ENCODE measurements around the gene TSGA10IP. TPM values are rescaled to one million over a fixed set of nuclear protein-coding genes. Genes with fewer than 3 reads are reported as not detected.

TSGA10IP gene
- total and polyA plus RNA-seq, 10 of the 15 experiments (the other 5 are each of a cell fraction or from before 2014, with no cell fraction given), result not detected

DNA sequence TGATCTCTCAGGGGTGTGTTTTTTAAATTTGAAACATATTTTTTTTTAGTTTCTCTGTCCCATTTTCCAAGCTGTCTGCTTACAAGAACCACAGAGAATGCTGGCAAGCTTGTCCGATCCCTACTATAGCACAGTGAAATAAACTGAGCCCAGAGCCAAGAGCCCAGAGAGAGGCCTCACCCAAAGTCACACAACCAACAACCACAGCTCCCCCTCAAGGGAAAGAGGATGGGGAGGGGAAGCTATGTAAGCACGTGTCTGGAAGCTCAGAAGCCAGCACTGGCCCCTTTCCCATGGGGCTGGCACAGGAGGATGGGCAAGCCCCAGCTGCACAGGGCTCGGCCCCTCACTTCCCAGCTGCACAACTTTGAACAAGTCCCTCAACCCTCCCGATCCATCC is 13.0 kb downstream of the TSGA10IP start:
- H3K27ac ChIP-seq (ENCODE audit: control insufficient read depth, insufficient read depth), result no peak overlapping the region
- BruUV-seq (replicated peaks), result no TSS peak
- H3K4me3 ChIP-seq, result no peak overlapping the region
- no peaks in the 10 kb centered on the region for H3K36me3 ChIP-seq (ENCODE audit: control insufficient read depth in 2 of 2, insufficient read depth in 2 of 2, low read length in 1 of 2)
- FAIRE-seq (no peak), ATAC-seq (no peak), DNase-seq (ENCODE audit: low read depth, low spot score) (no peak)
- no peak overlapping the region for H3K9ac ChIP-seq (ENCODE audit: control insufficient read depth, insufficient read depth, low read length)
- peaks cover 22% of the 10 kb centered on the region for H3K79me2 ChIP-seq (ENCODE audit: control insufficient read depth, insufficient read depth, low read length)
- TF ChIP-seq, protein P1, sequence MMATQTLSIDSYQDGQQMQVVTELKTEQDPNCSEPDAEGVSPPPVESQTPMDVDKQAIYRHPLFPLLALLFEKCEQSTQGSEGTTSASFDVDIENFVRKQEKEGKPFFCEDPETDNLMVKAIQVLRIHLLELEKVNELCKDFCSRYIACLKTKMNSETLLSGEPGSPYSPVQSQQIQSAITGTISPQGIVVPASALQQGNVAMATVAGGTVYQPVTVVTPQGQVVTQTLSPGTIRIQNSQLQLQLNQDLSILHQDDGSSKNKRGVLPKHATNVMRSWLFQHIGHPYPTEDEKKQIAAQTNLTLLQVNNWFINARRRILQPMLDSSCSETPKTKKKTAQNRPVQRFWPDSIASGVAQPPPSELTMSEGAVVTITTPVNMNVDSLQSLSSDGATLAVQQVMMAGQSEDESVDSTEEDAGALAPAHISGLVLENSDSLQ (IDR thresholded peaks at IDR 0.05), result no peak
- TF ChIP-seq GATAD2B (conservative IDR thresholded peaks at IDR 0.05; ENCODE audit: low read depth) (no peak), RELA (IDR thresholded peaks at IDR 0.05; ENCODE audit: borderline replicate concordance, partially characterized antibody) (no peak)
- H3K27me3 ChIP-seq (replicated peaks in 1 of 2; ENCODE audit: control insufficient read depth in 2 of 2, insufficient read depth in 2 of 2, low read length in 1 of 2), result no peaks in the 10 kb centered on the region
- WGBS (ENCODE audit: insufficient coverage, insufficient replicate concordance, low lambda C conversion rate, missing lambda C conversion rate), result 74% methylated on average over 4 of the region's 4 CpGs
- H4K20me1 ChIP-seq (ENCODE audit: control insufficient read depth, insufficient read depth), result no peaks in the 10 kb centered on the region
- no peak overlapping the region for H2AFZ ChIP-seq (ENCODE audit: control insufficient read depth, low read depth, low read length)
- in situ Hi-C loops (cut with MboI) (no loop called here), intact Hi-C loops (cut with micrococcal nuclease; ENCODE audit: unreplicated experiment) (no loop called here)
- CTCF ChIA-PET, result interaction anchor here (0.7 to 1.6 kb wide), 4 partner anchors 9 to 73 kb away, joined by 3 to 7 read pairs (median 4); no protein-coding TSS in a partner anchor
- RAD21 ChIA-PET (ENCODE audit: unreplicated experiment), result interaction anchor here (1.0 to 1.9 kb wide), 2 partner anchors 60 to 74 kb away, joined by 3 to 7 read pairs; no protein-coding TSS in a partner anchor
- no peaks in the 10 kb centered on the region for H3K9me3 ChIP-seq (replicated peaks; ENCODE audit: control insufficient read depth, insufficient read depth, low read length)
- SMC1A ChIA-PET (ENCODE audit: uncharacterized antibody, unreplicated experiment), result interaction anchor here (0.7 to 1.7 kb wide), 5 partner anchors 46 to 74 kb away, joined by 3 to 4 read pairs (median 3); partner anchors contain the start of gene CCDC85B
- no peak overlapping the region for H3K4me2 ChIP-seq (ENCODE audit: control insufficient read depth, insufficient read depth)
- peaks cover 17% of the 10 kb centered on the region for H3K4me1 ChIP-seq (ENCODE audit: control insufficient read depth, insufficient read depth, low read length)
- POLR2A ChIA-PET, result interaction anchor here (0.8 to 1.5 kb wide), 3 partner anchors 30 to 68 kb away, joined by 3 to 5 read pairs (median 3); partner anchors contain the start of genes BANF1 and CCDC85B

DNA sequence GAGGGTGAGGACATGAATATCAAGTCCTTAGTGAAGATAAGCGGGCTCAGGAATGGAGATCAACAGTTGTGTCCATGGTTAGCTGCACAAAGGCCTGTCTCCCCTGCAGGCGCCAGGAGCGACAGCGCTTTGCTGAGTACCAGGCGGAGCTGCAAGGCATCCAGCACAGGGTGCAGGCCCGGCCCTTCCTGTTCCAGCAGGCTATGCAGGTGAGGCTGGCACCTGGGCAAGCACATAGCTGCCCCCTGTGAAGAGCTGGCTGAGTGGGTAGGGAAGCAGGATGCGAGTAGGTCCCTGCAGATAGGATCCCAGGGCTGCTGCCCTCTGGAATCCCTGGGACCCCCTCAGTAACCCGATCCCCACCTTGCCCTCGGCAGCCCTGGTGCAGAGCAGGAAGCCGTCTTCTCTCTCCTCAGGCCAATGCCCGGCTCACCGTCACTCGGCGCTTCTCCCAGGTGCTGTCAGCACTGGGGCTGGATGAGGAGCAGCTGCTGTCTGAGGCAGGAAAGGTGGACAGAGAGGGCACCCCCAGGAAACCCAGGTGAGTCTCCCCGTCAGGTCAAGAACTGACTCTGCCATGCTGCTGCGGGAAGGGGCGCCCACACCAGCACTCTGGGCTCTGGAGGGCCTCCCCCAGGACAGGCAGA is 13.6 kb downstream of the TSGA10IP start:
- no peak overlapping the region for H3K4me3 ChIP-seq
- H3K27me3 ChIP-seq (replicated peaks in 1 of 2; ENCODE audit: control insufficient read depth in 2 of 2, insufficient read depth in 2 of 2, low read length in 1 of 2), result no peaks in the 10 kb centered on the region
- no peaks in the 10 kb centered on the region for H4K20me1 ChIP-seq (ENCODE audit: control insufficient read depth, insufficient read depth)
- FAIRE-seq, result no peak
- peaks cover 17% of the 10 kb centered on the region for H3K4me1 ChIP-seq (ENCODE audit: control insufficient read depth, insufficient read depth, low read length)
- RAD21 ChIA-PET (ENCODE audit: unreplicated experiment), result interaction anchor here (1.0 to 1.9 kb wide), 3 partner anchors 44 to 74 kb away, joined by 3 to 7 read pairs (median 3); partner anchors contain the start of gene BANF1
- no peak for ATAC-seq
- H3K79me2 ChIP-seq (ENCODE audit: control insufficient read depth, insufficient read depth, low read length), result peaks cover 27% of the 10 kb centered on the region
- no peak overlapping the region for H3K4me2 ChIP-seq (ENCODE audit: control insufficient read depth, insufficient read depth)
- in situ Hi-C loops (cut with MboI), result no loop called here
- WGBS (ENCODE audit: insufficient coverage, insufficient replicate concordance, low lambda C conversion rate, missing lambda C conversion rate), result 92% methylated on average over 17 of the region's 17 CpGs
- H3K9me3 ChIP-seq (replicated peaks; ENCODE audit: control insufficient read depth, insufficient read depth, low read length), result no peaks in the 10 kb centered on the region
- H3K9ac ChIP-seq (ENCODE audit: control insufficient read depth, insufficient read depth, low read length), result no peak overlapping the region
- H3K27ac ChIP-seq (ENCODE audit: control insufficient read depth, insufficient read depth), result no peak overlapping the region
- CTCF ChIA-PET, result interaction anchor here (0.7 to 4.3 kb wide), 4 partner anchors 10 to 74 kb away, joined by 3 to 30 read pairs (median 6); partner anchors contain the start of genes CCDC85B and FIBP
- POLR2A ChIA-PET, result interaction anchor here (0.6 to 1.5 kb wide), 4 partner anchors 23 to 68 kb away, joined by 3 to 5 read pairs (median 3); partner anchors contain the start of genes BANF1 and CCDC85B
- SMC1A ChIA-PET (ENCODE audit: uncharacterized antibody, unreplicated experiment), result interaction anchor here (0.7 to 1.7 kb wide), 5 partner anchors 47 to 74 kb away, joined by 3 to 4 read pairs (median 3); partner anchors contain the start of gene CCDC85B
- H3K36me3 ChIP-seq (ENCODE audit: control insufficient read depth in 2 of 2, insufficient read depth in 2 of 2, low read length in 1 of 2), result peaks cover 0 to 3% of the 10 kb centered on the region in 2 experiments; a peak in 2 of 4 replicates
- no peak overlapping the region for H2AFZ ChIP-seq (ENCODE audit: control insufficient read depth, low read depth, low read length)
- intact Hi-C loops (cut with micrococcal nuclease; ENCODE audit: unreplicated experiment), result no loop called here
- DNase-seq (ENCODE audit: low read depth, low spot score), result no peak
- no TSS peak for BruUV-seq (replicated peaks)
- TF ChIP-seq MTA3 (IDR thresholded peaks at IDR 0.05; ENCODE audit: borderline replicate concordance, low read length) (no peak), SREBF2 (IDR thresholded peaks at IDR 0.05; ENCODE audit: low read length) (no peak), STAT1 (conservative IDR thresholded peaks at IDR 0.05) (no peak), HDGF (IDR thresholded peaks at IDR 0.05) (no peak), NR2C2 (IDR thresholded peaks at IDR 0.05; ENCODE audit: borderline replicate concordance, control insufficient read depth, insufficient read length, low read depth) (no peak), ZZZ3 (IDR thresholded peaks at IDR 0.05; ENCODE audit: control insufficient read depth, insufficient read length, low read depth) (no peak), CBX3 (IDR thresholded peaks at IDR 0.05; ENCODE audit: borderline replicate concordance, low read depth) (no peak), RBBP5 (conservative IDR thresholded peaks at IDR 0.05) (no peak)
- TF ChIP-seq, protein P2, sequence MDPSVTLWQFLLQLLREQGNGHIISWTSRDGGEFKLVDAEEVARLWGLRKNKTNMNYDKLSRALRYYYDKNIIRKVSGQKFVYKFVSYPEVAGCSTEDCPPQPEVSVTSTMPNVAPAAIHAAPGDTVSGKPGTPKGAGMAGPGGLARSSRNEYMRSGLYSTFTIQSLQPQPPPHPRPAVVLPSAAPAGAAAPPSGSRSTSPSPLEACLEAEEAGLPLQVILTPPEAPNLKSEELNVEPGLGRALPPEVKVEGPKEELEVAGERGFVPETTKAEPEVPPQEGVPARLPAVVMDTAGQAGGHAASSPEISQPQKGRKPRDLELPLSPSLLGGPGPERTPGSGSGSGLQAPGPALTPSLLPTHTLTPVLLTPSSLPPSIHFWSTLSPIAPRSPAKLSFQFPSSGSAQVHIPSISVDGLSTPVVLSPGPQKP (IDR thresholded peaks at IDR 0.05; ENCODE audit: low read depth, low read length), result no peak
